ENCODE data around the gene TLL1.

TLL1 gene

GRCh38 chr4:165894159-165894558, 21.1 kb downstream of the TLL1 start:
- DNase-seq (ENCODE audit: low read depth): no peak

GRCh38 chr4:165905405-165906027, 32.5 kb downstream of the TLL1 start:
- DNase-seq (ENCODE audit: low read depth): no peak

GRCh38 chr4:165906272-165906671, 33.2 kb downstream of the TLL1 start:
- no peak for DNase-seq (ENCODE audit: low read depth)

GRCh38 chr4:165909947-165910346, 36.9 kb downstream of the TLL1 start:
- no peak for DNase-seq (ENCODE audit: low read depth)

- no peak for DNase-seq (ENCODE audit: low read depth)
Measured at GRCh38 chr4:165915215-165915614, 42.2 kb downstream of the TLL1 start.

- DNase-seq (ENCODE audit: low read depth): no peak
Measured at GRCh38 chr4:165921546-165921945, 48.5 kb downstream of the TLL1 start.

- DNase-seq (ENCODE audit: low read depth): no peak
Measured at GRCh38 chr4:165922747-165923146, 49.7 kb downstream of the TLL1 start.

- no peak for DNase-seq (ENCODE audit: low read depth)
Measured at GRCh38 chr4:165926307-165926706, 53.3 kb downstream of the TLL1 start.

GRCh38 chr4:165927366-165927765, 54.3 kb downstream of the TLL1 start:
- DNase-seq (ENCODE audit: low read depth): no peak

GRCh38 chr4:165927815-165928214, 54.8 kb downstream of the TLL1 start:
- no peak for DNase-seq (ENCODE audit: low read depth)

- no peak for DNase-seq (ENCODE audit: low read depth)
Measured at GRCh38 chr4:165928601-165929000, 55.6 kb downstream of the TLL1 start.

- DNase-seq (ENCODE audit: low read depth): no peak
Measured at GRCh38 chr4:165929662-165930061, 56.6 kb downstream of the TLL1 start.

GRCh38 chr4:165931741-165932140, 58.7 kb downstream of the TLL1 start:
- DNase-seq (ENCODE audit: low read depth): no peak

GRCh38 chr4:165944900-165945299, 71.9 kb downstream of the TLL1 start:
- no peak for DNase-seq (ENCODE audit: low read depth)

- DNase-seq (ENCODE audit: low read depth): no peak
Measured at GRCh38 chr4:165945991-165946390, 73.0 kb downstream of the TLL1 start.

GRCh38 chr4:165947019-165947418, 74.0 kb downstream of the TLL1 start:
- DNase-seq (ENCODE audit: low read depth): no peak

GRCh38 chr4:165953181-165953580, 80.1 kb downstream of the TLL1 start:
- no peak for DNase-seq (ENCODE audit: low read depth)

GRCh38 chr4:165963621-165964020, 90.6 kb downstream of the TLL1 start:
- no peak for DNase-seq (ENCODE audit: low read depth)

GRCh38 chr4:165964591-165964990, 91.6 kb downstream of the TLL1 start:
- DNase-seq (ENCODE audit: low read depth): no peak

- DNase-seq (ENCODE audit: low read depth): no peak
Measured at GRCh38 chr4:165965503-165965902, 92.5 kb downstream of the TLL1 start.

- DNase-seq (ENCODE audit: low read depth): no peak
Measured at GRCh38 chr4:165966833-165967232, 93.8 kb downstream of the TLL1 start.

GRCh38 chr4:165967486-165967885, 94.4 kb downstream of the TLL1 start:
- no peak for DNase-seq (ENCODE audit: low read depth)

GRCh38 chr4:165970703-165971420, 97.8 kb downstream of the TLL1 start:
- no peak for DNase-seq (ENCODE audit: low read depth)

- DNase-seq (ENCODE audit: low read depth): no peak
Measured at GRCh38 chr4:165971446-165971845, 98.4 kb downstream of the TLL1 start.

Data from activated T-cell treated with anti-CD3 and anti-CD28 coated beads for 1 hour (primary cell).